ENCODE data around the gene SLC26A1.

The SLC26A1 gene

GRCh38 chr4:965048-965765, 28.0 kb downstream of the SLC26A1 start:
- DNase-seq (ENCODE audit: low spot score), result no peak

GRCh38 chr4:964346-965025, 28.7 kb downstream of the SLC26A1 start:
- DNase-seq (ENCODE audit: low spot score), result no peak

DNA sequence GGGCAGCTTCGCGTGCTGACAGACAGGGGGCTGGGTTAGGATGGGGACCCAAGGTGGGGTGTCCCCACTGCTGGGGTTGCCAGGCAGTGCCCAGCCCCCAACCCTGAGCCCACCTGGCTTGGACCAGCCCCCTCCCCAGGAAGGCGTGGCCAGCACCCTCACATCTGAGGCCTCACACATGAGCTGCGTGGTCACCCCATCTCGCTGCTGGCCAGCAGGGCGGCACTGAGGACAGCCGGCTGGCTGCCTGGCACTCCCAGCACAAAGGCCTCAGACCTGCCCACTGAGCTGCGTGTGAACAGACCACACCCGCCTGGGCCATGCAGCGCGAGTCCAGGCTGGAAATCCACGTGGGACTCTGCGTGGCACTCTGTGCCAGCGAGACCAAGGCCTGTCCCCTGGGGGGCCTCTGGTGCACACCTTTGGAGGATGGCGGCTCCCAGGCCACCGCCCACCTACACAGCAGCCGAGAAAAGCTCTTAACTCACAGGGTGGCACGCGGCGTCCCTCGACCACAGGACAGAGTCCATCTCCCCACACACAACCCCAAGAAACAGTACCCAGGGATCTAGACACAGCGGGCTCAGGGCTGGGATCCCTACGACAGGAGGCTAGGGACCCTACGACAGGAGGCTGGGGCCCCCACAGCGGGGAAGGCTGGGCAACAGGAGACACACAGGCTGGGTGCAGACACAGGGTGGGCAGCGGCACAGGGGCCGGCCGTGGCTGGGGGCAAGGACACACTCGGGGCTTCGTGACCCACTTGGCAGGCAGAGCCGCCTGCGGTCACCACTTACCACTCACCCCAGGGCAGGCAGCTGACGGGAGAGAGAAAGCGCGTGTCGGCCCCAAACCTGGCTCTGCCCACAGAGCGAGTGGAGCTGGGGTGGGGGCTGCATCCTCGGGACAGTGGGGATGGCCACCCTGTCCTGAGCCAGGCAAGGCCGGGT, 29.7 kb downstream of the SLC26A1 start:
- no peak for DNase-seq (ENCODE audit: low spot score)

- no peak for DNase-seq (ENCODE audit: low spot score)
Measured at GRCh38 chr4:962231-963208, 30.7 kb downstream of the SLC26A1 start.

GRCh38 chr4:961351-962230, 31.6 kb downstream of the SLC26A1 start:
- no peak for DNase-seq (ENCODE audit: low spot score)

DNA sequence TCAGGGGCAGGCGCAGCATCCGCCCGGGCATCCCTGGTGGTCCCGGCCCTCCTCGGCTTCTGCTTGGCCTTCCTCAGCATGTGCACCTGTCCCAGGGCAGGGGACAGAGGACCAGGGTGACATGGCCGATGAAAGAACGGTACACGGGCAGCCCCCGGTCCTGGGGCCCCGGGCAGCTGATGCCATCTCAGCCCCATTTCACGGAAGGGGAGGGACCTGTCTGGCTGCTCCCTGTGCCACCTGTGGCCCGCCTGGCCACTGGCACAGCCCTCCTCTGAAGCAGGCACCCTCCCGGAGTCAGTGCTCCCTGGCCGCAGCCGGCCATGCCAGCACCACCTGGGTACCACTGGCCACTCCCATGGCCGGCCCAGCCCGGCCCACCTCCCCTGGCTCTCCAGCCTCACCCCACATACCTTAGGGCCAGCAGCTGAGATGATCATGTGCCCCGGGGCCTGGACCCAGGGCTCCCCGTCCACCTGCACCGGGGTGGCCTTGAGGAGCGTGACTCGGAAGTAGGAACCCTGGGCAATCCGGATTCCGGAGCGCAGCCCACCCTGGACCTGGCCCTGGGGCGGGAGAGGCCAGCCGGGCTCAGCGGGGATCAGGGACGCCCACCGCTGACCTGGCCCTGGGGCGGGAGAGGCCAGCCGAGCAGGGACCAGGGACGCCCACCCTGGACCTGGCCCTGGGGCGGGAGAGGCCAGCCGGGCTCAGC, 32.4 kb downstream of the SLC26A1 start:
- DNase-seq (ENCODE audit: low spot score), result no peak

DNA sequence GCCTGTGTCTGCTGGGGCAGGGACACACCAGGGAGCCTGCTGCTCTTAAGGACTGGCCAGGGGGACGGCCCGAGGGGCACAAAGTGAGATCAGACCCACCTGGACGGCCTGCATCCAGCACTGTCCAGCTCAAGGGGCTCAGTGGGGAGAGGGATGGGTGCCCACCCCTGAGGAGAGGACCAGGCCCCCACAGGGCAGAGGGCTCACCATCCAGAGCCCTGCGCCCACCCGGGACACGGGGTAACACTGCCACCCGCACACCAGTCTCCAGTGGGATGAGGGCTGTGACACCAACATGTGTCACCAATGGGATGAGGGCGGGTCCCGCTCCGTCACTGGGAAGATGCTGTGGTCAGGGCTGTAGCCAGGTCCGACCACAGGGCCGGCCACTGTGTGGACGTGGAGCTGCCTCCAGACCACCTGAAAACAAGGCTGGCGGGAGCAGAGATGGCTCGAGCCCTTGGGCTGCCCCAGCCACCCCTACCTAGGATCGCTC, 33.0 kb downstream of the SLC26A1 start:
- no peak for DNase-seq (ENCODE audit: low spot score)

DNA sequence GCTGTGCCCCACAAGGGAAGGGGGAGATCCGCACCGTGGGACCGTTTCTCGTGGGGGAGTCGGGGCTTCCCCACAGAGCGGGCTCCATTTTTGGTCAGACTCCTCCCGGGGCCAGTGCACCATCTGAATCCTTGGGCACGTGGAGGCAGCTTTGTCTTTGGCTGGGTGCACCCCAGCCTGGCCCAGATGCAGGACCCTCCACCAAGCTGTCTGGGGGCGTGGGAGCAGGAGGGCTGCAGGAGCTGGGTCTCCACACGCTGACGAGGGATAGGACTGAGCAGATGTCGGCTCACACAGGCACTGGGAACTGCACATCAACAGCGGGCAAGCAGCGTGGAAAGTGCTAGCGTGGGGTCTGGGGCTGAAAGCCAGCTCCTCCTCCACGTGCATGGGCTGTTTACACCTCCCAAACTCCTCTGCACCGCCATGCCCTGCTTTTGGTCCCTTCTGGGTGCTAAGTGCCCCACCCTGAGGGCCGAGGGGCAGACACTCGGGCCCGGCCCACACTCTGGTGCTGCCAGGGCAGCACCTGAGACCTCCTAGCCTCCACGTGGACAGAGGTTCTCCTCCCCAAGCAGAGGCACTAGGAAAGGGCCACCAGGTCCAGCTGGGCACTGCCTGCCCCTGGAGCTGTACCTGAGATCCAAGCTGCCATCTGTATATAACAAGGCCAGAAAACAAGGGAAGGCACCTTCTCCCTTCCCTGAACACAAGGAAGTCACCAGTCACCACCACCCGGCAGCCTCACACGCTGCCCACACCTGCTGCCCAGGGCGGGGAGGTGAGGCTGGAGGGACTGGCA, 33.7 kb downstream of the SLC26A1 start:
- no peak for DNase-seq (ENCODE audit: low spot score)

- DNase-seq (ENCODE audit: low spot score), result no peak
Measured at GRCh38 chr4:958696-959337, 34.4 kb downstream of the SLC26A1 start.

- DNase-seq (ENCODE audit: low spot score), result no peak
Measured at GRCh38 chr4:958314-958665, 34.9 kb downstream of the SLC26A1 start.

GRCh38 chr4:957581-958313, 35.5 kb downstream of the SLC26A1 start:
- no peak for DNase-seq (ENCODE audit: low spot score)

DNA sequence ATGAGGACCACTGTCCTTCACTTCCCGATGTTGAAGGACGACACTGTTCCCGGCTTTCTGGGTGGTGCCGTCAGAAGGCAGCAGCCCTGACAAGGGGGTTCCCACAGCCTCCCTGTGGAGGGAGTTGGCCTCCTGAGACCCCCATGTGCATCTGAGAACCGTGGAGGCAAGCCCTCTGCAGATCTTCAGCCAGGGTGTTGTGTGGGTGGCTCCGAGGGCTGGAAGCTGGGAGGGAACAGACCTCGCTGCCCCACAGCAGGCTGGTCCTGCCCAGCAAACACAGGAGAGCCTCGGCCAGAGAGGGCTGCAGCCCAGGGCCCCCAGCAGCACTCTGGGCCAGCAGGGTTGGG, 36.0 kb downstream of the SLC26A1 start:
- no peak for DNase-seq (ENCODE audit: low spot score)

- peak; percentile 39 for DNase-seq (ENCODE audit: low spot score)
Measured at GRCh38 chr4:956531-957230, 36.5 kb downstream of the SLC26A1 start.

DNA sequence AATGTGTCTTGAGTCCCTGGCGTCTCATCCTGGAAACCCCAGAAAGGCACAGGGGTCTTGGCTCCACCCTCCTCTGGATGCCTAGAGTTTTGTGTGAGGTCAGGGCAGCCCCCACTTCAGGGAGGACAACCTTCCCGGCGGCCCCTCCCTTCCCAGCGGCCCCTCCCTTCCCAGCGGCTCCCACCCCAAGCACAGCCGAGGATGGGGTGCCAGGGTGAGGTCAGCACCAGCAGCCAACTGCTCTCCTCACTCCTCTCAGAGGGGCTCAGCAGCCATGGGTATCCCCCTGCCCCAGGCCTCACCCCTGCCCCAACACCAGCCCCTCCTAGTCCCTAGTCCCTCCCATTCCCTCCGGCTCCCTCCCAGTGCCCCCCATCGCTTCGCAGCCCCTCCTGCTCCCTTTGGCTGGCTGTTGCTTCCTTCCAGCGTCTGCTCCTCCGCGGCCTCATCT, 37.2 kb downstream of the SLC26A1 start:
- DNase-seq (ENCODE audit: low spot score), result no peak

GRCh38 chr4:955161-955921, 37.9 kb downstream of the SLC26A1 start:
- no peak for DNase-seq (ENCODE audit: low spot score)
